Measurements from ENCODE around the gene FOXI1.
A peak's percentile ranks its signal among the peaks of the same experiment; 100 is the strongest.

Gene FOXI1

GRCh38 chr5:170105642-170106611 is at the start of gene FOXI1:
Gene FOXI1 (plus strand): TSS chr5:170105897. CDS start chr5:170105958, 61 bp downstream.
- Histone ChIP-seq H3K4me3 (ENCODE audit: low read length) (no peak within 1 kb of the TSS), H3K4me1 (ENCODE audit: control insufficient read depth, insufficient read depth, low read length) (no peaks in the 10 kb centered on the region), H3K9ac (ENCODE audit: low read length) (no peak within 1 kb of the TSS), H3K36me3 (ENCODE audit: control insufficient read depth, insufficient read depth, low read length, severe bottlenecking) (no peaks in the 10 kb centered on the region), H3K9me3 (ENCODE audit: control insufficient read depth, low read length) (no peaks in the 10 kb centered on the region), H3K27me3 (replicated peaks; ENCODE audit: control insufficient read depth, insufficient read depth, low read length) (peaks cover 29% of the 10 kb centered on the region)
- DNase-seq (ENCODE audit: low read depth): no peak

DNA sequence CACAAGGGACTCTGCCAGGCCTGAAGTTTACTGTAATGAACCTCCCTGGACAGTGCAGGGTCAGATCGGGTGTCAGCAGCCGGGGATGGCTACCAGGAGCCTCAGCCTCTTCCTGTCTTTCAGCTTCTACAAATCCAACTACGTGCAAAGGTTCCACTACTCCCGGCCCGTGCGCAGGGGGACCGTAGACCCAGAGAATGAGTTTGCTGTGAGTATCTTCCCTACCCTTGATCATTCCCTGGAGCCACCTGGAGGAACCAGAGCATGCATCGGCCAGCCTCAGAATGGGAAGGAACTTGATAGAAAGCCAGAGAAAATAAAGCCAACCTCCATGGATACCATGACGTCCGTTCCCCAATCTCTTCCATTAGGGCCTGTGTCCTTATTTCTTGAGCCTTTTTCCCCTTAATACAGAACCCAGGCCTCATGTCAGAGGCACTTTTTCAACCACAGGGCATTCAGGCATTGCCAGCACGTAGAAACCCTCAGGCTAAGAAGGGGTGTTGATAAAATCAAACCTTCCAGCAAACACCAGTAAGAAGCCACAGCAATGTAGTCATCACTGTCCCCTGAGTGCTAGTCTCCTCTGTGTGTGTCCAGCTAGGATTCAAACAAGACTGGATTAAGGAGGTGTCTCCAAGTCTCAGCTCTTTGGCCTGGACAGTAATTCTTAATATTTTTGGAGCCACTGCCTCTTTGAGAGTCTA is 49.0 kb upstream of the FOXI1 start:
- Histone ChIP-seq H3K4me1 (ENCODE audit: control insufficient read depth, insufficient read depth, low read length) (no peaks in the 10 kb centered on the region), H3K9ac (ENCODE audit: low read length) (no peak overlapping the region), H3K27me3 (replicated peaks; ENCODE audit: control insufficient read depth, insufficient read depth, low read length) (no peaks in the 10 kb centered on the region), H3K9me3 (ENCODE audit: control insufficient read depth, low read length) (peaks cover 5% of the 10 kb centered on the region), H3K36me3 (ENCODE audit: control insufficient read depth, insufficient read depth, low read length, severe bottlenecking) (no peaks in the 10 kb centered on the region), H3K4me3 (ENCODE audit: low read length) (no peak overlapping the region)
- DNase-seq (ENCODE audit: low read depth): no peak

DNA sequence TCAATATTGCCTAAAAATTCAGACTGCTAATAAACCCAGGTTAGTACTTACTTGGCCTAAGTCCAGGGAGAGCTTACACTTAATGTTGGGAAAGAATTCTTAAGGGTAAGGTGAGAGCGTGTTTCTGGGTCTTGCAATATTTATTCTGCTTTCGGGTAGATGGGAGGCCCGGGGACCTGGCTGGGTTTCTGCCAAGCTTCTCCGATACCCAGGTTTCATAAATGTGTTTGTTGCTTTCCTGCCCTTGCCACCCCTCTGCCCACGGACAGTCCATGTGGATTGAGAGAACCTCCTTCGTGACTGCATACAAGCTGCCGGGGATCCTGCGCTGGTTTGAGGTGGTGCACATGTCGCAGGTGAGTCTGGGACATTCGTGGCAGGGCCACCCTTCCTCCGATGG is 48.4 kb upstream of the FOXI1 start:
- H3K4me3 ChIP-seq (ENCODE audit: low read length): no peak overlapping the region
- DNase-seq (ENCODE audit: low read depth): no peak
- H3K36me3 ChIP-seq (ENCODE audit: control insufficient read depth, insufficient read depth, low read length, severe bottlenecking): no peaks in the 10 kb centered on the region

DNA sequence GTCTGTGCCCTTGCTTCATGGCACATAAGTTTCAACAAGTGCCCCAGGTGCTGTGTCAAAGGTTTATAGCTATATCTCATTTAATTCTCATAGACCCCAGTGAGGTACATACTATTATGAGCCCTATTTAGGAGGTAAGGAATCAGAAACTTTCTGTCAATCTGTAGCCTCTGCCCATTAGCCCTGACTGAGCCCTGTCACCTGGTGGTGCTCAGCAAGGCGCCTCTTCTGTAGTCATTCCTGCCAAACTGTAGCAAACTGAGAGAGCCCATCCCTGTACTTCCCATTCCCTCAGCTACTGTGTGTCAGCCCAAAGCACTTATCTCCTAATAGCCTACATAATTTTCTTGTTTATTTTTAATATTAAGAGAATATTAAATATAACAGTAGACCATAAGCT is 46.5 kb upstream of the FOXI1 start:
- Histone ChIP-seq H3K4me3 (ENCODE audit: low read length) (no peak overlapping the region), H3K27me3 (replicated peaks; ENCODE audit: control insufficient read depth, insufficient read depth, low read length) (peaks cover 5% of the 10 kb centered on the region), H3K36me3 (ENCODE audit: control insufficient read depth, insufficient read depth, low read length, severe bottlenecking) (no peaks in the 10 kb centered on the region), H3K9ac (ENCODE audit: low read length) (no peak overlapping the region), H3K4me1 (ENCODE audit: control insufficient read depth, insufficient read depth, low read length) (no peaks in the 10 kb centered on the region), H3K9me3 (ENCODE audit: control insufficient read depth, low read length) (peaks cover 8% of the 10 kb centered on the region)
- DNase-seq (ENCODE audit: low read depth): no peak

More for the DNA sequence above, 48.4 kb upstream of the FOXI1 start:
- no peaks in the 10 kb centered on the region for H3K4me1 ChIP-seq (ENCODE audit: control insufficient read depth, insufficient read depth, low read length)
- no peak overlapping the region for H3K9ac ChIP-seq (ENCODE audit: low read length)
- no peaks in the 10 kb centered on the region for H3K27me3 ChIP-seq (replicated peaks; ENCODE audit: control insufficient read depth, insufficient read depth, low read length)
- peaks cover 5% of the 10 kb centered on the region for H3K9me3 ChIP-seq (ENCODE audit: control insufficient read depth, low read length)

GRCh38 chr5:170067152-170067551 is 38.5 kb upstream of the FOXI1 start:
- Histone ChIP-seq H3K9me3 (ENCODE audit: control insufficient read depth, low read length) (peaks cover 6% of the 10 kb centered on the region), H3K27me3 (replicated peaks; ENCODE audit: control insufficient read depth, insufficient read depth, low read length) (peaks cover 8% of the 10 kb centered on the region), H3K4me3 (ENCODE audit: low read length) (no peak overlapping the region), H3K9ac (ENCODE audit: low read length) (no peak overlapping the region), H3K4me1 (ENCODE audit: control insufficient read depth, insufficient read depth, low read length) (no peaks in the 10 kb centered on the region), H3K36me3 (ENCODE audit: control insufficient read depth, insufficient read depth, low read length, severe bottlenecking) (no peaks in the 10 kb centered on the region)
- DNase-seq (ENCODE audit: low read depth): no peak

- peaks cover 8% of the 10 kb centered on the region for H3K27me3 ChIP-seq (replicated peaks; ENCODE audit: control insufficient read depth, insufficient read depth, low read length)
- peaks cover 6% of the 10 kb centered on the region for H3K9me3 ChIP-seq (ENCODE audit: control insufficient read depth, low read length)
- H3K4me1 ChIP-seq (ENCODE audit: control insufficient read depth, insufficient read depth, low read length): no peaks in the 10 kb centered on the region
- H3K9ac ChIP-seq (ENCODE audit: low read length): no peak overlapping the region
- H3K36me3 ChIP-seq (ENCODE audit: control insufficient read depth, insufficient read depth, low read length, severe bottlenecking): no peaks in the 10 kb centered on the region
- DNase-seq (ENCODE audit: low read depth): no peak
- no peak overlapping the region for H3K4me3 ChIP-seq (ENCODE audit: low read length)
Measured at GRCh38 chr5:170067574-170068170, 38.0 kb upstream of the FOXI1 start.

DNA sequence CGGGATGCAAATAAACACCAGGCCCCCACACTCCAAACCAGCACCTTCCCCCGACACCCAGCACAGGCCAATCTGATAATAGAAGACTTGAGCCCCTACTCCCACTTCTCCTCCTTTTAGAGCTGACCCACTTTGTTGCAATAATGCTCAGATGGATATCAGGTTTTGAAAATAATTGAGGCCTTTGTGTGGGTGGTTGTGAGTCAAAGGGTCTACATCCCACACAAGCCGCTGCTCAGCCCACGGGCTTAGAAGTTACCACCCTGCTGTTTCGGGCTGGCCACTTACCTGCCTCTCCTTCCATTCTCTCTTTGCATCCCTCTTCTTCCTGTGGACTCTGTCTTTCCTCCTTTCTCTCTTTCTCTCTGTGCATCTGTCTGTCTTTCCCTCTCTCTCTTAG is 36.2 kb upstream of the FOXI1 start:
- H3K36me3 ChIP-seq (ENCODE audit: control insufficient read depth, insufficient read depth, low read length, severe bottlenecking): no peaks in the 10 kb centered on the region

GRCh38 chr5:170070556-170071412 is 34.9 kb upstream of the FOXI1 start:
- Histone ChIP-seq H3K27me3 (replicated peaks; ENCODE audit: control insufficient read depth, insufficient read depth, low read length) (peaks cover 5% of the 10 kb centered on the region), H3K9ac (ENCODE audit: low read length) (no peak overlapping the region), H3K4me3 (ENCODE audit: low read length) (no peak overlapping the region), H3K4me1 (ENCODE audit: control insufficient read depth, insufficient read depth, low read length) (no peaks in the 10 kb centered on the region), H3K36me3 (ENCODE audit: control insufficient read depth, insufficient read depth, low read length, severe bottlenecking) (no peaks in the 10 kb centered on the region), H3K9me3 (ENCODE audit: control insufficient read depth, low read length) (no peaks in the 10 kb centered on the region)
- peak; percentile 76 for DNase-seq (ENCODE audit: low read depth)

More for the DNA sequence above, 36.2 kb upstream of the FOXI1 start:
- no peak for DNase-seq (ENCODE audit: low read depth)
- H3K9ac ChIP-seq (ENCODE audit: low read length): no peak overlapping the region
- no peak overlapping the region for H3K4me3 ChIP-seq (ENCODE audit: low read length)
- H3K4me1 ChIP-seq (ENCODE audit: control insufficient read depth, insufficient read depth, low read length): no peaks in the 10 kb centered on the region
- H3K9me3 ChIP-seq (ENCODE audit: control insufficient read depth, low read length): peaks cover 3% of the 10 kb centered on the region
- H3K27me3 ChIP-seq (replicated peaks; ENCODE audit: control insufficient read depth, insufficient read depth, low read length): no peaks in the 10 kb centered on the region

DNA sequence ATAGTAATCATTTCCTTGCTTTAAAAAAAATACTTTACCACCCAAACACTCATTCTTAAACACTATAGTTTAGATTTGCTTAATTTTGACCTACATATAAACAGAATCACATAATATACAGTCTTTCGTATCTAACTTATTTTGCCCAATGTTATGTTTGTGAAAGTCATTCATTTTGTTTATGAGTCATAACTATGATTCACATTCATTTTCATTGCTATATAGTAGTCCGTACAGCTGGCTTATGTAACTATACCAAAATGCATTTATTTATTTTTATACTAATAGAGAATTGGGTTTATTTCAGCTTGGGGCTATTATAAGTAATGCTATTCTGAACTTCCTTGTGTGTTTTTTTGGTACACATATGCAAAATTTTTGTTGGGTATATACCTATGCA is 33.9 kb upstream of the FOXI1 start:
- no peaks in the 10 kb centered on the region for H3K36me3 ChIP-seq (ENCODE audit: control insufficient read depth, insufficient read depth, low read length, severe bottlenecking)
- H3K9me3 ChIP-seq (ENCODE audit: control insufficient read depth, low read length): no peaks in the 10 kb centered on the region
- peaks cover 5% of the 10 kb centered on the region for H3K27me3 ChIP-seq (replicated peaks; ENCODE audit: control insufficient read depth, insufficient read depth, low read length)
- H3K9ac ChIP-seq (ENCODE audit: low read length): no peak overlapping the region
- no peak for DNase-seq (ENCODE audit: low read depth)
- no peak overlapping the region for H3K4me3 ChIP-seq (ENCODE audit: low read length)
- H3K4me1 ChIP-seq (ENCODE audit: control insufficient read depth, insufficient read depth, low read length): no peaks in the 10 kb centered on the region

- Histone ChIP-seq H3K4me3 (ENCODE audit: low read length) (no peak overlapping the region), H3K9me3 (ENCODE audit: control insufficient read depth, low read length) (no peaks in the 10 kb centered on the region), H3K36me3 (ENCODE audit: control insufficient read depth, insufficient read depth, low read length, severe bottlenecking) (no peaks in the 10 kb centered on the region), H3K27me3 (replicated peaks; ENCODE audit: control insufficient read depth, insufficient read depth, low read length) (peaks cover 15% of the 10 kb centered on the region), H3K9ac (ENCODE audit: low read length) (no peak overlapping the region), H3K4me1 (ENCODE audit: control insufficient read depth, insufficient read depth, low read length) (no peaks in the 10 kb centered on the region)
- no peak for DNase-seq (ENCODE audit: low read depth)
Measured at GRCh38 chr5:170075696-170076095, 30.0 kb upstream of the FOXI1 start.

All from adipocyte (in vitro differentiated cells).